HS-27A (cell line): ENCODE data around the gene ARHGAP15.
"Not testable (repeated sequence)": the region's sequence is repeated elsewhere in the genome, so short reads cannot be mapped to it uniquely, and the experiment has no call there.

Source experiments
- DNase-seq: peaks from one replicate; pipeline ENCODE4 v3.0.0-alpha.2; 2012; ENCODE audit warnings: low read depth, missing footprints

The ARHGAP15 gene

GRCh38 chr2:143529118-143529720 is 400.0 kb downstream of the ARHGAP15 start:
- DNase-seq = no peak

- no peak for DNase-seq
These were observed 401.5 kb downstream of the ARHGAP15 start for GRCh38 chr2:143530758-143531157.

GRCh38 chr2:143532061-143532460 is 402.8 kb downstream of the ARHGAP15 start:
- DNase-seq = no peak

GRCh38 chr2:143533846-143534245 is 404.6 kb downstream of the ARHGAP15 start:
- DNase-seq = no peak

GRCh38 chr2:143535802-143536201 is 406.6 kb downstream of the ARHGAP15 start:
- no peak for DNase-seq

- DNase-seq = not testable (repeated sequence)
These were observed 412.7 kb downstream of the ARHGAP15 start for GRCh38 chr2:143541899-143542298.

GRCh38 chr2:143545059-143545948 is 416.1 kb downstream of the ARHGAP15 start:
- no peak for DNase-seq

- no peak for DNase-seq
These were observed 416.7 kb downstream of the ARHGAP15 start for GRCh38 chr2:143545949-143546255.

GRCh38 chr2:143548032-143548431 is 418.8 kb downstream of the ARHGAP15 start:
- no peak for DNase-seq

- no peak for DNase-seq
These were observed 421.3 kb downstream of the ARHGAP15 start for GRCh38 chr2:143550500-143550899.

GRCh38 chr2:143551971-143552650 is 422.9 kb downstream of the ARHGAP15 start:
- DNase-seq = no peak

GRCh38 chr2:143553261-143553660 is 424.0 kb downstream of the ARHGAP15 start:
- no peak for DNase-seq

- DNase-seq = no peak
These were observed 429.4 kb downstream of the ARHGAP15 start for GRCh38 chr2:143558665-143559064.

GRCh38 chr2:143559147-143559546 is 429.9 kb downstream of the ARHGAP15 start:
- DNase-seq = no peak

GRCh38 chr2:143560724-143561123 is 431.5 kb downstream of the ARHGAP15 start:
- DNase-seq = no peak

GRCh38 chr2:143564419-143564818 is 435.2 kb downstream of the ARHGAP15 start:
- DNase-seq = no peak

GRCh38 chr2:143571747-143572146 is 442.5 kb downstream of the ARHGAP15 start:
- DNase-seq = no peak

GRCh38 chr2:143572421-143572820 is 443.2 kb downstream of the ARHGAP15 start:
- DNase-seq = no peak

GRCh38 chr2:143574069-143574468 is 444.9 kb downstream of the ARHGAP15 start:
- DNase-seq = no peak

GRCh38 chr2:143575340-143575739 is 446.1 kb downstream of the ARHGAP15 start:
- DNase-seq = no peak

- no peak for DNase-seq
These were observed 448.3 kb downstream of the ARHGAP15 start for GRCh38 chr2:143577489-143577888.

GRCh38 chr2:143579456-143579855 is 450.2 kb downstream of the ARHGAP15 start:
- no peak for DNase-seq

- no peak for DNase-seq
These were observed 451.9 kb downstream of the ARHGAP15 start for GRCh38 chr2:143581134-143581533.
